Measurements from ENCODE around the gene TPI1. TPM values are rescaled to one million over a fixed set of nuclear protein-coding genes. Genes with fewer than 3 reads are reported as not detected.

The TPI1 gene
- polyA plus RNA-seq, 10 donors, result 716 to 1,072 (median 910) TPM

GRCh38 chr12:6827437-6827911 lies 39.9 kb upstream of the TPI1 start:
- peak; percentile 81 to 94 (median 83) for DNase-seq

- peak; percentile 45 to 89 (median 74) for DNase-seq
These were observed 39.1 kb upstream of the TPI1 start, which contains the start of gene P3H3 for GRCh38 chr12:6827982-6828780. TSS of gene P3H3 (plus strand) at chr12:6828407. CDS start at chr12:6828441, 34 bp downstream.

- peak in 2 of 3 donors; percentile 69 to 85 for DNase-seq
These were observed 38.4 kb upstream of the TPI1 start for GRCh38 chr12:6828781-6829535.

GRCh38 chr12:6829536-6830220 lies 37.7 kb upstream of the TPI1 start:
- DNase-seq, result peak in 1 of 3 donors; percentile 42

- DNase-seq, result no peak
These were observed 36.9 kb upstream of the TPI1 start for GRCh38 chr12:6830286-6830890.

GRCh38 chr12:6830999-6831398 lies 36.3 kb upstream of the TPI1 start:
- DNase-seq, result no peak

- DNase-seq, result no peak
These were observed 35.8 kb upstream of the TPI1 start for GRCh38 chr12:6831450-6831995.

- no peak for DNase-seq
These were observed 35.2 kb upstream of the TPI1 start for GRCh38 chr12:6832125-6832524.

GRCh38 chr12:6833189-6833890 lies 34.0 kb upstream of the TPI1 start:
- DNase-seq, result no peak

- no peak for DNase-seq
These were observed 33.1 kb upstream of the TPI1 start for GRCh38 chr12:6834254-6834653.

GRCh38 chr12:6834873-6835272 lies 32.5 kb upstream of the TPI1 start:
- DNase-seq, result no peak

GRCh38 chr12:6836851-6837250 lies 30.5 kb upstream of the TPI1 start:
- DNase-seq, result no peak

- DNase-seq, result no peak
These were observed 29.8 kb upstream of the TPI1 start for GRCh38 chr12:6837370-6838060.

- DNase-seq, result no peak
These were observed 28.5 kb upstream of the TPI1 start for GRCh38 chr12:6838854-6839253.

- DNase-seq, result peak in 2 of 3 donors; percentile 50 to 51
These were observed 27.7 kb upstream of the TPI1 start for GRCh38 chr12:6839482-6840201.

GRCh38 chr12:6840330-6840729 lies 27.0 kb upstream of the TPI1 start:
- no peak for DNase-seq

GRCh38 chr12:6840761-6841515 lies 26.4 kb upstream of the TPI1 start, which contains the start of gene GNB3:
TSS of gene GNB3 (plus strand) at chr12:6840925. CDS start at chr12:6841288, 363 bp downstream.
- DNase-seq, result no peak

GRCh38 chr12:6842075-6842474 lies 25.3 kb upstream of the TPI1 start:
- DNase-seq, result no peak

All from muscle of back (tissue), 11 donors.